HG03039 (cell line): ENCODE data around the gene DDX10.
"Not testable (repeated sequence)": the region's sequence is repeated elsewhere in the genome, so short reads cannot be mapped to it uniquely, and the experiment has no call there.

ENCODE experiments used
- ATAC-seq: cut with Tn5 transposase; IDR thresholded peaks from one replicate; pipeline ENCODE4 v1.9.1; 2021; ENCODE audit warnings: mild to moderate bottlenecking, moderate library complexity; ENCODE audit not compliant: unreplicated experiment

Gene DDX10

GRCh38 chr11:108654100-108654499, 10.8 kb upstream of the DDX10 start:
- not testable (repeated sequence) for ATAC-seq

GRCh38 chr11:108654994-108655631, 9.8 kb upstream of the DDX10 start:
- no peak for ATAC-seq

- ATAC-seq, result no peak
These were observed 2.2 kb upstream of the DDX10 start for GRCh38 chr11:108662700-108663099.

- ATAC-seq, result no peak
These were observed 1.6 kb upstream of the DDX10 start for GRCh38 chr11:108663154-108663877.

GRCh38 chr11:108666373-108666772, 1.5 kb downstream of the DDX10 start:
- no peak for ATAC-seq

- no peak for ATAC-seq
These were observed 4.4 kb downstream of the DDX10 start for GRCh38 chr11:108669286-108669685.

GRCh38 chr11:108669711-108670110, 4.8 kb downstream of the DDX10 start:
- ATAC-seq, result no peak

- ATAC-seq, result no peak
These were observed 5.6 kb downstream of the DDX10 start for GRCh38 chr11:108670451-108670850.

- ATAC-seq, result no peak
These were observed 7.2 kb downstream of the DDX10 start for GRCh38 chr11:108672113-108672512.

GRCh38 chr11:108672786-108673185, 7.9 kb downstream of the DDX10 start:
- no peak for ATAC-seq

GRCh38 chr11:108679045-108679444, 14.2 kb downstream of the DDX10 start:
- ATAC-seq, result no peak

GRCh38 chr11:108680271-108680670, 15.4 kb downstream of the DDX10 start:
- no peak for ATAC-seq

- no peak for ATAC-seq
These were observed 20.7 kb downstream of the DDX10 start for GRCh38 chr11:108685419-108686130.

- no peak for ATAC-seq
These were observed 29.0 kb downstream of the DDX10 start for GRCh38 chr11:108693852-108694251.

GRCh38 chr11:108694846-108695245, 30.0 kb downstream of the DDX10 start:
- ATAC-seq, result no peak

GRCh38 chr11:108697872-108698473, 33.1 kb downstream of the DDX10 start:
- peak; percentile 64 for ATAC-seq

- ATAC-seq, result peak; percentile 62
These were observed 34.2 kb downstream of the DDX10 start for GRCh38 chr11:108698844-108699642.

GRCh38 chr11:108703916-108704315, 39.0 kb downstream of the DDX10 start:
- no peak for ATAC-seq

- ATAC-seq, result no peak
These were observed 40.2 kb downstream of the DDX10 start for GRCh38 chr11:108705061-108705460.

- ATAC-seq, result no peak
These were observed 43.3 kb downstream of the DDX10 start for GRCh38 chr11:108708173-108708572.

GRCh38 chr11:108709741-108710140, 44.9 kb downstream of the DDX10 start:
- ATAC-seq, result no peak
